ENCODE results near the gene TRIM25. TPM values are rescaled to one million over a fixed set of nuclear protein-coding genes. Genes with fewer than 3 reads are reported as not detected.

Gene TRIM25, protein sequence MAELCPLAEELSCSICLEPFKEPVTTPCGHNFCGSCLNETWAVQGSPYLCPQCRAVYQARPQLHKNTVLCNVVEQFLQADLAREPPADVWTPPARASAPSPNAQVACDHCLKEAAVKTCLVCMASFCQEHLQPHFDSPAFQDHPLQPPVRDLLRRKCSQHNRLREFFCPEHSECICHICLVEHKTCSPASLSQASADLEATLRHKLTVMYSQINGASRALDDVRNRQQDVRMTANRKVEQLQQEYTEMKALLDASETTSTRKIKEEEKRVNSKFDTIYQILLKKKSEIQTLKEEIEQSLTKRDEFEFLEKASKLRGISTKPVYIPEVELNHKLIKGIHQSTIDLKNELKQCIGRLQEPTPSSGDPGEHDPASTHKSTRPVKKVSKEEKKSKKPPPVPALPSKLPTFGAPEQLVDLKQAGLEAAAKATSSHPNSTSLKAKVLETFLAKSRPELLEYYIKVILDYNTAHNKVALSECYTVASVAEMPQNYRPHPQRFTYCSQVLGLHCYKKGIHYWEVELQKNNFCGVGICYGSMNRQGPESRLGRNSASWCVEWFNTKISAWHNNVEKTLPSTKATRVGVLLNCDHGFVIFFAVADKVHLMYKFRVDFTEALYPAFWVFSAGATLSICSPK
- 10 to 100 TPM; 20.5 to 25.7 (median 21.4) TPM for total RNA-seq
- 9.8 TPM for polyA plus RNA-seq
- long read RNA-seq, donor 1, partial matches to known transcripts, result 1 of 10 reads
- long read RNA-seq, donor 1, other reads (novel, unspliced or antisense), result 9 of 10 reads
- long read RNA-seq, donor 2, full-length matches to known transcripts, result 1 of 1 reads
- long read RNA-seq, donor 2, partial matches to known transcripts, result 0 of 1 reads
- long read RNA-seq, donor 2, other reads (novel, unspliced or antisense), result 0 of 1 reads
- long read RNA-seq, donor 3, full-length matches to known transcripts, result 2 of 12 reads
- long read RNA-seq, donor 3, partial matches to known transcripts, result 1 of 12 reads
- long read RNA-seq, donor 3, other reads (novel, unspliced or antisense), result 9 of 12 reads
- long read RNA-seq, donor 4, partial matches to known transcripts, result 2 of 4 reads
- long read RNA-seq, donor 4, other reads (novel, unspliced or antisense), result 2 of 4 reads

DNA sequence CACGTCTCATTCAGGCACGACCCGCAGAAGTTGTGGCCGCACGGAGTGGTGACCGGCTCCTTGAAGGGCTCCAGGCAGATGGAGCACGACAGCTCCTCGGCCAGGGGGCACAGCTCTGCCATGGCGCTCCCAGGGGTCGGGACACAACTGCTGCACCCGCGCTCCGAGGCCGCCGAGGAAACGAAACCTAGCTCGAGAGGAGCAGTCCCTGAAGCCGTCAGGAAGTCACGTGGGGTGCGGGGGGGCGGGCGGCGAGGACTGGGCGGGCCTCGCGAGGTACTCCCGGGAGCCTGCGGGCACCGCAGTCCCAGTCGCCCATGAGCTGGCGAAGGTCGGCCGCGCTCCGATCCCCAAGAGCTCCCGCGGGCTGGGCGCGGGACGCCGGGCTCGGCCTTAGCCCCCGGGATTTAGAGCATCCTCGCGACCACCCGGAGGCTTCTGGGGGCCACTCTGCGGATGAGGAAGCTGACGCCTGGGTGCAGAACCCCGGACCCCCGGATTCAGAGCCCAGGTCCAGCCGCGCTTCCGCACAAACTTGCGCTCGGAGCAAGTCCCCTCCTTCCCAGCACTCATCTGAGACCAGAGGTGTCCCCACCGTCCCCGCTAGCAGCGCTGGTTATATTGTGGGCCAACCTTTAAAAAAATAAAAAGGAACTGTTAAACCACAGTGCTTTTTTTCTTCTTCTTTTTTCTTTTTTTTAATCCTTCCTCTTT, at the start of gene TRIM25:
Gene TRIM25, minus strand, starts transcription at position 183 of the 714 bp plus-strand sequence. Its CDS starts 61 bp downstream, at position 122.
- intact Hi-C loops (cut with DNase I), result loop anchor here in 1 of 4 donors (5.0 kb wide), 1 partner anchor 82 kb away; the partner anchor contains the start of genes C17orf67 and DGKE
- H3K27ac ChIP-seq (ENCODE audit: low read length), result peak within 1 kb of the TSS; percentile 93
- H3K4me3 ChIP-seq (ENCODE audit: low read length), result peak within 1 kb of the TSS; percentile 94
- peak; percentile 92 to 95 for ATAC-seq
- peaks cover 9% of the 10 kb centered on the region for H3K4me1 ChIP-seq (ENCODE audit: control insufficient read depth, insufficient read depth, low read length)
- DNase-seq, result peak; percentile 90 to 97 (median 96)
- no peaks in the 10 kb centered on the region for H3K27me3 ChIP-seq (ENCODE audit: control insufficient read depth, insufficient read depth)
- under 1% methylated on average over 58 of the region's 58 CpGs for WGBS
- H3K9me3 ChIP-seq (ENCODE audit: control insufficient read depth, low read length), result no peaks in the 10 kb centered on the region

DNA sequence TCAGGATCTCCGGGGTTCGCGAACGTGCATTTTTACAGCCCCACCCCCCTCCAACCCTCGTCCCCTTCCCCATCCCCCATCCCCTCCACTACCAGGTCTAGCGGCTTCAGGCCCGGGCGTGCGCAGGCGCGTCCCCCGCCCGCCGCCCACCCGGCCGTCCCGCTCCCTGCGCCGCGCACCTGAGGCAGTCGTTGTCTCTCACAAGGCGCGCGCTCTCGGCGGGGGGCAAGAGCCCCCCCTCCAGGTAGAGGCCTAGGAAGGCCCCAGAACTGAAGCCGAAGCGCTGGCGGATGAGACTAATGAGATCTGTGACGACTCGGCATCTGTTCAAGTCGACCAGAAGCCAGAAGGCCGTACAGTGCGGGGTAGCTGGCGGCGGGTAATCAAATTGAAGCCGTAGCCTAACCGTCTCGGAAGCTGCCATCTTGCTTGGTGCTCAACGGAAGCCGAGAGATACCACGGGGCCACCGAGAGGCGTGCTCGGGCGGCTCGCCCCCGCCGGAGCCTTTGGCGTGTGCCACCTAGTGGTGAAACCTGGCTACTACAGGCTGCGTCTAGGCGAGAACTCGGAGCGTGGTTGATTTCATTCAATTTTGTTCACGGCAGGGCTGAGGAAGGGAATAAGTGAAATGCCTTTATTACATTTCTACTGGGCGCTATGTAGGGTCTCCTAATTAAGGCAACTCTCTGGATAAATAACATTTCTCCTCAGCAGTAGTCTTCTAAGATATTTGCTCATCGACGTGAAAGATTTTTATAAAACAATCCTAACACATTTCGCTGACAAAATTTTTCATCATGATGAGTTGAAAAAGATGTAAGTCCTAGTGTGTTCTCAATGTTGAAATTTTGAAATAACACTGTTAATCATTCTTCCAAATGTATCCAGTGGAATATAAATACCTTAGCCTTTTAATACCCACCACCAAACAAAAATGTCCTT, 47.0 kb upstream of the TRIM25 start, which contains the start of gene COIL:
Gene COIL, minus strand, starts transcription at position 455 of the 943 bp plus-strand sequence. Its CDS starts 31 bp downstream, at position 424.
- WGBS, result 4% methylated on average over 59 of the region's 59 CpGs
- H3K4me1 ChIP-seq (ENCODE audit: control insufficient read depth, insufficient read depth, low read length), result peaks cover 2% of the 10 kb centered on the region
- peak; percentile 96 to 97 for ATAC-seq
- DNase-seq, result peak; percentile 93 to 98 (median 96)
- peak within 1 kb of the TSS; percentile 98 for H3K4me3 ChIP-seq (ENCODE audit: low read length)
- intact Hi-C loops (cut with DNase I), result no loop called here
- H3K9me3 ChIP-seq (ENCODE audit: control insufficient read depth, low read length), result no peaks in the 10 kb centered on the region
- H3K27ac ChIP-seq (ENCODE audit: low read length), result peak within 1 kb of the TSS; percentile 73
- no peaks in the 10 kb centered on the region for H3K27me3 ChIP-seq (ENCODE audit: control insufficient read depth, insufficient read depth)

DNA sequence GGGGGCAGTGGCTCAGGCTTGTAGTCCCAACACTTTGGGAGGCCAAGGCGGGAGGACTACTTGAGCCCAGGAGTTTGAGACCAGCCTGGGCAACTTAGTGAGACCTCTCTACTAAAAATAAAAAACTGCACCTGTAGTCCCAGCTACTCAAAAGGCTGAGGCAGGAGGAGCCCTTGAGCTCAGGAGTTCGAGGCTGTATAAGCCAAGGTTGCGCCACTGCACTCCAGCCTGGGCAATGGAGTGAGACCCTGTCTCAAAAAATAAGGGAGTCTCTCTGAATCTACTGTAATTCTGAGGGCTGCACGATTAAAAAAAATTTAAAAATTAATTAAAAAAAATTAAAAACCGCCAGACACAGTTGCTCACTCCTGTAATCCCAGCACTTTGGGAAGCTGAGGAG, 43.1 kb upstream of the TRIM25 start:
- Histone ChIP-seq H3K27ac (ENCODE audit: low read length) (no peak overlapping the region), H3K4me1 (ENCODE audit: control insufficient read depth, insufficient read depth, low read length) (peaks cover 2% of the 10 kb centered on the region), H3K9me3 (ENCODE audit: control insufficient read depth, low read length) (no peaks in the 10 kb centered on the region), H3K27me3 (ENCODE audit: control insufficient read depth, insufficient read depth) (no peaks in the 10 kb centered on the region), H3K4me3 (ENCODE audit: low read length) (no peak overlapping the region)
- intact Hi-C loops (cut with DNase I), result no loop called here
- no peak for ATAC-seq
- DNase-seq, result no peak
- 96% methylated on average over 5 of the region's 5 CpGs for WGBS

DNA sequence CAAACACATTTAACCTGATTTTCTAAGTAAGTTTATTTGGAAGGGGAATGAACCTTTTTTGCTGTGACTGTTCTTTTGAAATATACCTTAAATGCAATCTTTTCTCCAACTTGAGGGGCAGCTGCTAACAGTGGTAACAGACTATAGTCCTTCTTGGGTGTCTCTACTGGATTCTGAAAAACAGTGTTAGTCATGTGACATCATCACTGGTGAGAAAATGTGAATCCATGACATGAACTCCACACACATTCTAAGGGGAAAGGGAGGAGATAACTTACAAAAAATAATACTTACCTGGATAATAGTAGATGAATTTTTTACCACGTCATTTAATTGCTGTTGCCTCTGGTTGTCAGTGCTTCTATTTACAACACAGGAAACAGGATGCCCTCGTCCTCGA, 35.7 kb upstream of the TRIM25 start:
- no peak overlapping the region for H3K4me3 ChIP-seq (ENCODE audit: low read length)
- no peaks in the 10 kb centered on the region for H3K9me3 ChIP-seq (ENCODE audit: control insufficient read depth, low read length)
- intact Hi-C loops (cut with DNase I), result no loop called here
- H3K4me1 ChIP-seq (ENCODE audit: control insufficient read depth, insufficient read depth, low read length), result peaks cover 2% of the 10 kb centered on the region
- DNase-seq, result no peak
- no peak for ATAC-seq
- WGBS, result 51% methylated on average over 3 of the region's 3 CpGs
- no peak overlapping the region for H3K27ac ChIP-seq (ENCODE audit: low read length)
- no peaks in the 10 kb centered on the region for H3K27me3 ChIP-seq (ENCODE audit: control insufficient read depth, insufficient read depth)

DNA sequence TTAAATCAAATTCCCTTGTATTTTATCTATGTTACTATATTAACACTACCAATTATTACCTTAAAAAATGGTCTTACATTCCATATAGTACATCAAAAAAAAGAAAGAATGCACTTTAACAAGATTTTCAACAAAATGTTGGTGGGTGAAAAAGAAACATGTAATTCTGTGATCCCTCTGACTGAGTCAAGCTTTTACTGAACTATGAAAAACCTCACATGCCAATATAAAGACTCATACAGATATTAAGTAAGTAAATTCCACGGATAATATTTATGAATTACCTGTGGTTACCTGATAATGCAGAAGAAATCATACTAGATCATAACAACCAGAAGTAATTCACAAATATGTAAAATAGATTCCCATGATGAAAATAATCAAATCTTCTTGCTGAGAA, 34.6 kb upstream of the TRIM25 start:
- DNase-seq (no peak), ATAC-seq (no peak)
- intact Hi-C loops (cut with DNase I), result no loop called here

DNA sequence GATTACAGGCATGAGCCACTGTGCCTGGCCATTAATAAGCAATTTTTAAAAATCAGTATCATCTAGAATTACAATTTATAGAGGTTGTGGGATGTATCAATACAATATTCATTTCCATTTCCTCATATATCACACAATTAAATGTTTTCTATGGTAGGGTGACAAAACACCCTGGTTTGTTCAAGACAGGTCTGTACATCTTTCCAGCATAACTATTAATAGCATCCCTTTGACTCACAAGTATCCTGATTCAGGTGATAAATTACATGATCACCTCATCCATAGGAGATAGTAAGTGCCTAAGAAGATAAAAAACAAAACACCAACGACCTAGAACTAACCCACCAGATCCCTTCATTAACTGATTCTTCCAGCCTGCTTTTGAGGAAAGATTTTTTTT, 33.9 kb upstream of the TRIM25 start:
- 58% methylated on average over 1 of the region's 1 CpG for WGBS
- ATAC-seq, result no peak
- intact Hi-C loops (cut with DNase I), result no loop called here
- Histone ChIP-seq H3K27me3 (ENCODE audit: control insufficient read depth, insufficient read depth) (no peaks in the 10 kb centered on the region), H3K4me1 (ENCODE audit: control insufficient read depth, insufficient read depth, low read length) (peaks cover 2% of the 10 kb centered on the region), H3K9me3 (ENCODE audit: control insufficient read depth, low read length) (no peaks in the 10 kb centered on the region), H3K4me3 (ENCODE audit: low read length) (no peak overlapping the region), H3K27ac (ENCODE audit: low read length) (no peak overlapping the region)
- DNase-seq, result no peak

More for the DNA sequence above, 34.6 kb upstream of the TRIM25 start:
- H3K27me3 ChIP-seq (ENCODE audit: control insufficient read depth, insufficient read depth), result no peaks in the 10 kb centered on the region
- H3K9me3 ChIP-seq (ENCODE audit: control insufficient read depth, low read length), result no peaks in the 10 kb centered on the region
- no peak overlapping the region for H3K4me3 ChIP-seq (ENCODE audit: low read length)
- H3K27ac ChIP-seq (ENCODE audit: low read length), result no peak overlapping the region
- 95% methylated on average over 1 of the region's 1 CpG for WGBS
- peaks cover 2% of the 10 kb centered on the region for H3K4me1 ChIP-seq (ENCODE audit: control insufficient read depth, insufficient read depth, low read length)

DNA sequence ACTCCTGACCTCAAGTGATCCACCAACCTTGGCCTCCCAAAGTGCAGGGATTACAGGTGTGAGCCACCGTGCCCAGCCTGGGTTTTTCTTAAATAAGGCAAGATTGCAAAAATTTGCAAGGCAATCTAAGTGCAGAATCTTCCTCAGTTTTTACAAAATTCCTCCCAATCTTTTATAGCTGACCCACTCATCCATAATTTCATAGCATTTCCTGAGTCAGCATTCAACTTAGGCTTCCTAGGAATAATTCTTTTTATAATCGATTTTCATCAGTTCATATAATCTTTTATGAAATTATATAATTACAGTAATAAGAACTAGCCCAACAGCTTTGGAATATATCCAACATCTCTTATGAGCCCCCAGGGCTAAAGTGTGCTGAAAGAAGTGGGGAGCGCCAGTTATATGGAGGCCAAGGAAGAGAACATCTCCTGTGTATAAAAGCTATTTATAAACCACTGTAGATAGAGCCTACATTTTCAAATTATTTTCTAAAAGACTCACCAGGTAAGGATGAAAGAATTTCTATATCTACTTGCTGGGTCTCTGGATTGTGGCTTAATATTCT, 32.2 kb upstream of the TRIM25 start:
- intact Hi-C loops (cut with DNase I), result no loop called here
- H3K27me3 ChIP-seq (ENCODE audit: control insufficient read depth, insufficient read depth), result no peaks in the 10 kb centered on the region
- peaks cover 2% of the 10 kb centered on the region for H3K4me1 ChIP-seq (ENCODE audit: control insufficient read depth, insufficient read depth, low read length)
- WGBS, result 92% methylated on average over 3 of the region's 3 CpGs
- ATAC-seq (no peak), DNase-seq (no peak)
- no peak overlapping the region for H3K4me3 ChIP-seq (ENCODE audit: low read length)
- H3K9me3 ChIP-seq (ENCODE audit: control insufficient read depth, low read length), result no peaks in the 10 kb centered on the region
- no peak overlapping the region for H3K27ac ChIP-seq (ENCODE audit: low read length)

DNA sequence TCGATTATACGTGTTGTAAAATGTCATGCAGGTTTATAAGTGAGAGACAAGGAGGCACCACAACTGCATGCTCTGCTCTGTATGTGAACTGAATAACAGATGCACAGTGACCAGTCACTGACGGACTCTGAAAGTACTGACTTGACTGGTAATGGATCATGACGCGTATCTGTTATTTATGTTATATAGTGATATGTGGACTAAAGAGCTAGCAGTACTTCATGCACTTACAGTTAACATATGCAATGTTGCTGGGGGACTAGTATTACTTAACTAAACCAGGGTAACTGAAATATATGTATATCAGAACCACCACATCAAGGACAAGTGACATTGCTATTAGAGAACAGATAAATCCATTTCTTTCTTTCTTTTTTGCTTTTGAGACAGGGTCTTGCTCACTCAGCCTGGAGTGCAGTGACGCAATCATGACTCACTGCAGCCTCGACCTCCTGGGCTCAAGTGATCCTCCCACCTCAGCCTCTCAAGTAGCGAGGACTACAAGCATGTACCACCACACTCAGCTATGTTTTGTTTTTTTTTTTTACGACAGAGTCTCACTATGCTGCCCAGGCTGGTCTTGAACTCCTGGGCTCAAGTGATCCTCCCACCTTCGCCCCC, 29.8 kb upstream of the TRIM25 start:
- Histone ChIP-seq H3K4me1 (ENCODE audit: control insufficient read depth, insufficient read depth, low read length) (no peaks in the 10 kb centered on the region), H3K4me3 (ENCODE audit: low read length) (no peak overlapping the region), H3K9me3 (ENCODE audit: control insufficient read depth, low read length) (no peaks in the 10 kb centered on the region), H3K27me3 (ENCODE audit: control insufficient read depth, insufficient read depth) (no peaks in the 10 kb centered on the region), H3K27ac (ENCODE audit: low read length) (no peak overlapping the region)
- 90% methylated on average over 10 of the region's 10 CpGs for WGBS
- no peak for DNase-seq
- intact Hi-C loops (cut with DNase I), result no loop called here
- ATAC-seq, result no peak

DNA sequence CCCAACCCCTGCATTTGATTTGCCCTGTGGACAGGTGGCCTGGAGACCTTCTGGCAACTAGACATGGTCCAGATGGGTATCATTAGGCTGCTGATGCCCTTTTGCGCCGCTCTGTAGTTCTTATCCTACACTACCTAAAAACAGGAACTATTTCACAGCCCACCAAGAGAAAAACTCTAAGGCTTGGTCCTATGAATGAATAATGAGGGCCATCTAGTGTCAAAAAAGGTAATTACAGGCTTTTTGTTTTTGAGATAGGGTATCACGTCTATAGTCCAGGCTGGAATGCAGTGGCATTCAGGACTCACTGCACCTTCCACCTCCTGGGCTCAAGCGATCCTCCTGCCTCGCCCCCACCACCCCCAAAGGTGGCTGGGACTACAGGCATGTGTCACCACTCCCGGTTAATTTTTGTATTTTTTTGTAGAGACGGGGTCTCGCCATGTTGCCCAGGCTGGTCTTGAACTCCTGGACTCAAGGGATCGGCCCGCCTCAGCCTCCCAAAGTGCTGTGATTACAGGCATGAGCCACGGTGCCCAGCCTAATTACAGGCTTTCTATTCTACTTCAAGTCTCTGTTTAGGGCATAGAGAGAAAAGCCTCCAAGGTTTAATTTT, 26.1 kb upstream of the TRIM25 start:
- ATAC-seq (peak; percentile 63 to 72), DNase-seq (no peak)
- Histone ChIP-seq H3K4me1 (ENCODE audit: control insufficient read depth, insufficient read depth, low read length) (no peaks in the 10 kb centered on the region), H3K27me3 (ENCODE audit: control insufficient read depth, insufficient read depth) (no peaks in the 10 kb centered on the region), H3K27ac (ENCODE audit: low read length) (no peak overlapping the region), H3K9me3 (ENCODE audit: control insufficient read depth, low read length) (no peaks in the 10 kb centered on the region), H3K4me3 (ENCODE audit: low read length) (no peak overlapping the region)
- intact Hi-C loops (cut with DNase I), result loop anchor here (2.0 to 10.0 kb wide), 3 partner anchors 115 to 121 kb away; no protein-coding TSS in a partner anchor
- 52% methylated on average over 11 of the region's 11 CpGs for WGBS

Measured in right cardiac atrium (tissue), 5 donors.